HG03066 (cell line): Measurements from ENCODE around the gene RNF220.

Source experiments
- ATAC-seq: cut with Tn5 transposase; IDR thresholded peaks from one replicate; pipeline ENCODE4 v1.9.1; 2021; ENCODE audit warnings: low read depth; ENCODE audit not compliant: unreplicated experiment

RNF220 gene

GRCh38 chr1:44406737-44407429 is 1.8 kb downstream of the RNF220 start:
- no peak for ATAC-seq

GRCh38 chr1:44407430-44408211 is 2.6 kb downstream of the RNF220 start:
- no peak for ATAC-seq

GRCh38 chr1:44408212-44408582 is 3.1 kb downstream of the RNF220 start:
- ATAC-seq: no peak

- ATAC-seq: no peak
Measured at GRCh38 chr1:44408632-44409602, 3.9 kb downstream of the RNF220 start.

GRCh38 chr1:44409757-44410156 is 4.7 kb downstream of the RNF220 start:
- no peak for ATAC-seq

GRCh38 chr1:44411861-44412260 is 6.8 kb downstream of the RNF220 start:
- no peak for ATAC-seq

- no peak for ATAC-seq
Measured at GRCh38 chr1:44412601-44413000, 7.5 kb downstream of the RNF220 start.

- ATAC-seq: no peak
Measured at GRCh38 chr1:44413740-44414139, 8.7 kb downstream of the RNF220 start.

- no peak for ATAC-seq
Measured at GRCh38 chr1:44415013-44415412, 10.0 kb downstream of the RNF220 start.

- no peak for ATAC-seq
Measured at GRCh38 chr1:44416408-44416807, 11.4 kb downstream of the RNF220 start.

- no peak for ATAC-seq
Measured at GRCh38 chr1:44417351-44418021, 12.4 kb downstream of the RNF220 start.

GRCh38 chr1:44418022-44418673 is 13.1 kb downstream of the RNF220 start:
- no peak for ATAC-seq

- no peak for ATAC-seq
Measured at GRCh38 chr1:44419901-44420300, 14.8 kb downstream of the RNF220 start.

- ATAC-seq: no peak
Measured at GRCh38 chr1:44420535-44420934, 15.5 kb downstream of the RNF220 start.

GRCh38 chr1:44421446-44421884 is 16.4 kb downstream of the RNF220 start:
- no peak for ATAC-seq

- no peak for ATAC-seq
Measured at GRCh38 chr1:44422161-44422560, 17.1 kb downstream of the RNF220 start.

- no peak for ATAC-seq
Measured at GRCh38 chr1:44423591-44424537, 18.8 kb downstream of the RNF220 start.

GRCh38 chr1:44424747-44425146 is 19.7 kb downstream of the RNF220 start:
- no peak for ATAC-seq
